Mesodermal cell (in vitro differentiated cells): ENCODE measurements around the gene MAN2A2.

Source experiments
- H3K27ac ChIP-seq: 2 replicates; pipeline ENCODE4 v1.7.0; 2013; ENCODE audit warnings: mild to moderate bottlenecking, low read depth, low read length, moderate library complexity; ENCODE audit not compliant: severe bottlenecking
- H3K36me3 ChIP-seq: 2 replicates; pipeline ENCODE4 v1.7.1; 2013; ENCODE audit warnings: mild to moderate bottlenecking, low read length, moderate library complexity; ENCODE audit not compliant: control insufficient read depth, insufficient read depth
- H3K4me1 ChIP-seq: one replicate; pipeline ENCODE4 v1.7.1; 2013; ENCODE audit warnings: mild to moderate bottlenecking, low read length; ENCODE audit not compliant: insufficient read depth, control insufficient read depth, poor library complexity, severe bottlenecking
- H3K4me3 ChIP-seq: 2 replicates; pipeline ENCODE4 v1.7.0; 2013; ENCODE audit warnings: low read length, control low read depth, mild to moderate bottlenecking; ENCODE audit not compliant: insufficient read depth, poor library complexity, severe bottlenecking; ENCODE audit errors: extremely low read depth
- H3K9me3 ChIP-seq: 2 replicates; pipeline ENCODE4 v1.7.1; 2013; ENCODE audit warnings: mild to moderate bottlenecking, low read length, moderate library complexity; ENCODE audit not compliant: control insufficient read depth
- WGBS, 2 experiments: methylation state at CpG; one replicate each; pipeline ENCODE4 v1.1.5; 2013; ENCODE audit warnings: missing lambda C conversion rate in 2 of 2; ENCODE audit not compliant: insufficient coverage in 2 of 2; 5-methylcytosine and 5-hydroxymethylcytosine counted together

The MAN2A2 gene

DNA sequence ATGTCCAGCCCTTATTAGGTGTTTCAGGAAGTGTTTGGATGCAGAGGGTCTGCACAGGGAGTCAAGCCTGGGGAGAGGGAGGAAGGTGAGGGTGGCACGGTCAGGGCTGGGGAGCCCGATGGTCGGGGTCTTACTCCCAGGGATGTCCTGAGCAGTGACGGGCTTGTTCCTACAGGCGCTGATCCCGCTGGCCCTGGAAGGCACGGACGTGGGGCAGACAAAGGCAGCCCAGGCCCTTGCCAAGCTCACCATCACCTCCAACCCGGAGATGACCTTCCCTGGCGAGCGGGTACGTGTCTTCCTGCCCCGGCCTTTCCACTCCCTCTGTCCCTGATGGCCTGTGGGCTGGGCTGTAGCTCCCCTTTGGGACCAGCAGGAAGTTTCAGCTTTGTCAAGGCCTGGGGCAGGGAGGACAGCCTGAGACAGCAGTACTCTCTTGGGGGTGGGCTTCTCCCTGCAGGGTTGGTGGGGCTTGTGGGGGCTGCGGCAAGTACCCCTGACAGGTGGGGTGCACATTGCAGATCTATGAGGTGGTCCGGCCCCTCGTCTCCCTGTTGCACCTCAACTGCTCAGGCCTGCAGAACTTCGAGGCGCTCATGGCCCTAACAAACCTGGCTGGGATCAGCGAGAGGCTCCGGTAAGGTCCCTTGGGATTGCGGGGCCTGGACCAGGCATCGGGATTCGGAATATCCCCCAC lies 47.0 kb downstream of the MAN2A2 start:
- no peak overlapping the region for H3K4me3 ChIP-seq
- 97 to 99% methylated on average over 21 to 23 of the region's 23 CpGs for WGBS, 2 experiments
- H3K36me3 ChIP-seq, result peaks cover 80% of the 10 kb centered on the region
- H3K9me3 ChIP-seq, result no peaks in the 10 kb centered on the region
- no peak overlapping the region for H3K27ac ChIP-seq
- no peaks in the 10 kb centered on the region for H3K4me1 ChIP-seq

DNA sequence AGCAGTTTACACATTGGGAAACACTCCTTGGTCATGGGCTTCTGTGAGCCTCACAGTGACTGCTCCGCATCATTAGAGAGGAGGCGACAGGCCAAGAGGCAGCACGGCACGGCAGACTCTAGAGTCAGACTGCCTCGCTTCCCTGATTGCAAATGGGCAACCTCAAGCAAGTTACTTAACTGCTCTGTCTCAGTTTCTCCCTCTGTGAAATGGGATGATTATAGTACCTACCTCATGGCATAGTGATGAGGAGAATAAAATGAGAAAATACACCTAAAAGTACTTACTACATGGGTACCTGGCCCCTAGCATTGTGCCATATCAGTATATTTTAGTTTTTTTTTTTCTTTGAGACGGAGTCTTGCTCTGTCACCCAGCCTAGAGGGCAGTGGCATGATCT lies 47.6 kb downstream of the MAN2A2 start:
- WGBS, 2 experiments, result 95 to 100% methylated on average over 2 to 3 of the region's 6 CpGs
- H3K27ac ChIP-seq, result no peak overlapping the region
- H3K9me3 ChIP-seq, result no peaks in the 10 kb centered on the region
- H3K4me3 ChIP-seq, result no peak overlapping the region
- H3K4me1 ChIP-seq, result peaks cover 2% of the 10 kb centered on the region
- H3K36me3 ChIP-seq, result peaks cover 76% of the 10 kb centered on the region

DNA sequence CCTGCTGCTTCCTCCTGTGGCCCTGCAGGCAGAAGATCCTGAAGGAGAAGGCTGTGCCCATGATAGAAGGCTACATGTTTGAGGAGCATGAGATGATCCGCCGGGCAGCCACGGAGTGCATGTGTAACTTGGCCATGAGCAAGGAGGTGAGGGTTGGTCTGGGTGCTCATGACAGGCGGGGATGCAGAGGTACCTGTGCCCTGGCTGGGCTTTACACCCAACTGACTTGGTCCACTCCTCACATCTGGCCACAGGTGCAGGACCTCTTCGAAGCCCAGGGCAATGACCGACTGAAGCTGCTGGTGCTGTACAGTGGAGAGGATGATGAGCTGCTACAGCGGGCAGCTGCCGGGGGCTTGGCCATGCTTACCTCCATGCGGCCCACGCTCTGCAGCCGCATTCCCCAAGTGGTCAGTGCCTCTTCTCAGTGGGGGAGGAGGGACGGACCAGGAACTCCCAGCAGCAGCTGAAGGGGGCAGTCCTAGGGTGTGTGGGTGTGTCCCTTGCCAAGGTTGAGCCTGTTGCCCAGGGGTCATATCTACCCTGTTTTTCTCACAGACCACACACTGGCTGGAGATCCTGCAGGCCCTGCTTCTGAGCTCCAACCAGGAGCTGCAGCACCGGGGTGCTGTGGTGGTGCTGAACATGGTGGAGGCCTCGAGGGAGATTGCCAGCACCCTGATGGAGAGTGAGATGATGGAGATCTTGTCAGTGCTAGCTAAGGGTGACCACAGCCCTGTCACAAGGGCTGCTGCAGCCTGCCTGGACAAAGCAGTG lies 50.0 kb downstream of the MAN2A2 start:
- Histone ChIP-seq H3K27ac (no peak overlapping the region), H3K4me1 (peaks cover 12% of the 10 kb centered on the region), H3K4me3 (no peak overlapping the region), H3K9me3 (no peaks in the 10 kb centered on the region), H3K36me3 (peaks cover 59% of the 10 kb centered on the region)
- WGBS, 2 experiments, result 94 to 98% methylated on average over 8 to 13 of the region's 14 CpGs

DNA sequence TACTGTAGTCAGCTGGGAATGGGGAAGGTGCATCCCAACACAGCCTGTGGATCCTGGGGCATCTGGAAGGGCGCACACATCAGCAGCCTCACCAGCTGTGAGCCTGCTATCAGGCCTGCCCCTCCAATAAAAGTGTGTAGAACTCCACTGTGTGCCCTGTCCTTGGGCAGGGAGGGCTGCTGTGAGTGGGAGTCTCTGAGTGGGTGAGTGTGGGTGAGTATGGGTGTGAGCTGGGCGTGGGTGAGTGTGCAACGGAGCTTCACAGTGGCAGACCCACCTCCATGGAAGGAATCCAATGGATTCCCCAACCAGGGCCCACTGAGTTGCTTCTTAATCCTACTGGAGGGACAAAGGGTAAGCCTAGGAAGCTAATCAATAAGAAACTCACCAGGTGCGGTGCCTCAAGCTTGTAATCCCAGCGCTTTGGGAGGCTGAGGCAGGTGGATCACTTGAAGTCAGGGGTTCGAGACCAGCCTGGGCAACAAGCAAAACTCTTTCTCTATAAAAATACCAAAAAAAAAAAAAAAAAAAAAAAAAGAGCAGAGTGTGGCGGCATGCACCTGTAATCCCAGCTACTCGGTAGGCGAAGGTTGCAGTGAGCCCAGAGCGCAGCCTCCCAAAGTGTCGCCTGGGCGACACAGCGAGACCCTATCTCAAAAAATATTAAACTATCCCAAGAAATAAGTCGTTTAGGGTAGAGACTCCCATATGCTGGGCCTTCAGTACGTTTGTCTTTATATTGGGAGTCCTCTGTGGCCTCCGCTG lies 51.0 kb downstream of the MAN2A2 start:
- 83 to 88% methylated on average over 7 to 9 of the region's 16 CpGs for WGBS, 2 experiments
- Histone ChIP-seq H3K36me3 (peaks cover 50% of the 10 kb centered on the region), H3K4me1 (peaks cover 12% of the 10 kb centered on the region), H3K9me3 (no peaks in the 10 kb centered on the region), H3K4me3 (no peak overlapping the region), H3K27ac (peak overlapping the region; percentile 87)

DNA sequence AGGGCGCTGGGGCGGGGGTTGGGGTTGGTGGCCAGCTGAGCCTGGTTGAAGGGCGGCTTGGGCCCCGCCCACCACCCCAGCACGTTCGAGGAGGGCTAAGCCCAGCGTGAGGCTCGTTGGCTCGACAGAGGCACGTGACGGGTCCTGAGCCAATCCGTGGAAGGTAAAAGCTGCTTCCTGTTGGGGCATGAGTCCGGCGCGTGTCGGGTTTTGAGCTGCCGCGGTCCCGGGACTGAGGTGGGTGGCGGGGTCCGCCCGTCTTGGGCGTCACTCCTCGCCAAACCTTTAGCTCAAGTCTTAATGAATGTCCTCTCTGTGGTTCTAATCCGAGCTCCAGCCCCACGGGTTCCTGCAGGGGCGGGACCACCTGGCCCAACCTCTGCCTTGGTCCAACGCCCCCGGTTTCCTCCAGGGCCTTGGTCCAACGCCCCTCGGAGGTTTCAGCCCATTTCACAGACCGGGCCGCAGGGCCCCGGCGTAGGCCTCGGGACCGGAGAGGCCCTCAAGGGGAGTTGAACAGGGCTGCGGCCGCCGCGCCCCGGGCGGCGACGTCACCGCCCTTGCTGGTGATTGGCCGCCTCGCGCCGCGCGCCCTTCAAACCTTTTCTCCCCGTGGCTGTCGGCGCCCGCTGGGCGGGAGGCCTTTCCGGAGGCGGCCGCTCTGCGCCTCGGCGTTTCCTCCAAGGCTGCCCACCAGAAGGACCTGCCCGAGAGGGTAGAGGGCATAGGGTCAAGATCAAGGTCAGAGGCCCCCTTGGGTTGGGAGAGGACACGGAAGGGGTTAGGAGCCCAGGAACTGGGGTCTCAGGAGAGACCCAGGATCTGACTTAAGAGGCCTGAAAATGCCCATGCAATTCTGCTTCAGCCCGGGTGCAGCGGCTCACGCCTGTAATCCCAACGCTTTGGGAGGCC lies 51.9 kb downstream of the MAN2A2 start, which contains the start of gene RCCD1:
TSS of gene RCCD1 (plus strand) at position 173 of the 912 bp plus-strand sequence. CDS start 1,851 bp downstream, outside the sequence.
- WGBS, 2 experiments, result 8 to 19% methylated on average over 50 to 58 of the region's 69 CpGs
- H3K27ac ChIP-seq, result peak within 1 kb of the TSS; percentile 87

DNA sequence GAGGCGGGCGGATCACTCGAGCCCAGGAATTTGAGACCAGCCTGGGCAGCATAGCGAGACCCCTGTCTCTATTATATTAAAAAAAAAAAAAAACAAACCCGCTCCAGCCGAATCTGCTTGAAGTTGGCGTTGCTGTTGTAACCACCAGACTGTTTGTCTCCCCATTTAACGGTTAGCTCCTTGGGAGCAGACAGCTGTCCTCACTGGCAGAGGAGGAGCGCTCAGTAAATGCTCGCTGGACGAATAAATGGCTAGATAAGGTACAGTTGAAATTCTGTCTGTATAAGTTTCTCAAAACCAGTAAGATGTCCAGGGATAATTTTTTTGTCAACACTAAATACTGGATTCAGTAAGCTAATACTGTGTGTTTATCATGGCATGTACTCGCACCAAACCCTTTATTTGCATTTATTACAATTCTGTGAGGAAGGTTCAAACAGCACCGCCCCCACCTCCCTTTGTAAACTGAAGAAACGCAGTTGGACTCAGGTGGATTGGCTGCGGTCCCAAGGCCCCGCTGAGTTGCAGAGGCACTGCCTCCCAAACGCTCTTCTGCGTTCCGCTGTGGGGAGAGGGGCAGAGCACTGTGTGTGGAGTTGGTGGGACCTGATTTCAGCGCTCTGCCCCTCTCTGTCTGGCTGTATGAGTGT lies 52.6 kb downstream of the MAN2A2 start:
- peaks cover 12% of the 10 kb centered on the region for H3K4me1 ChIP-seq
- peak overlapping the region; percentile 51 for H3K4me3 ChIP-seq
- H3K9me3 ChIP-seq, result no peaks in the 10 kb centered on the region
- WGBS, 2 experiments, result 89 to 92% methylated on average over 10 of the region's 20 CpGs
- no peak overlapping the region for H3K27ac ChIP-seq
- peaks cover 44% of the 10 kb centered on the region for H3K36me3 ChIP-seq

More for the DNA sequence above, 51.9 kb downstream of the MAN2A2 start, which contains the start of gene RCCD1:
- H3K4me3 ChIP-seq, result peak within 1 kb of the TSS; percentile 51
- peaks cover 12% of the 10 kb centered on the region for H3K4me1 ChIP-seq
- peaks cover 44% of the 10 kb centered on the region for H3K36me3 ChIP-seq
- H3K9me3 ChIP-seq, result no peaks in the 10 kb centered on the region

DNA sequence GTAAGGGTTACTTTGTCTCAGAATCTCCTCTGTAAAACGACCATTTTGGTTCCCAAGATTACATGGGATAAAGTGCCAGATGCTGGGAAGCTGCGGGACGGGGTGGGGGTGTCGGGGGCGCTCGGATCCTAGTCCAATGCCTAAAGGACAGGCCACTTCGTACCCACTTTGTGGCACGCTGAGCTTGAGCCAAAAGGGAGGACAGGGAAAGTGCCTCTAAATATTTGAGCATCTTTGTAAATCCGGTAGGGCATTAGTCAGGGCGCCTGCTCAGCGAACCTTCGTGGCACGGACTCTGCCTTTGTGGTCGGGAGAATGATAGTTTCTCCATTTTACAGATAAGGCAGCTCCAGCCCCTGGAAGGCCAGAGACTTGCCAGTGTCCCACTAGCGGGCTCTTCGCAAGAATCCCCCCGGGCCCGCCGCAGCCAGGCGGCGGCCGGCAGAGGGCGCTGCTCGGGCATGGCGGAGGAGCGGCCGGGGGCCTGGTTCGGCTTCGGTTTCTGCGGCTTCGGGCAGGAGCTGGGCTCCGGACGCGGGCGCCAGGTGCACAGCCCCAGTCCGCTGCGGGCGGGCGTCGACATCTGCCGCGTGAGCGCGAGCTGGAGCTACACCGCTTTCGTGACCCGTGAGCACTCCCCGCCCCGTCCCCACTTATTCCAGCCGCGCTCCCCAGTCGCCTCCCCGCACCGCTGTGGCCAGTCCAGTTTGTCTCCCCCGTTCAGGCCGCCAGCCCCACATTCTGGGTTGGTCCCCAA lies 53.4 kb downstream of the MAN2A2 start:
- Histone ChIP-seq H3K27ac (no peak overlapping the region), H3K4me3 (peak overlapping the region; percentile 53), H3K36me3 (peaks cover 43% of the 10 kb centered on the region), H3K4me1 (peaks cover 12% of the 10 kb centered on the region), H3K9me3 (no peaks in the 10 kb centered on the region)
- WGBS, 2 experiments, result 14 to 16% methylated on average over 47 to 53 of the region's 56 CpGs

DNA sequence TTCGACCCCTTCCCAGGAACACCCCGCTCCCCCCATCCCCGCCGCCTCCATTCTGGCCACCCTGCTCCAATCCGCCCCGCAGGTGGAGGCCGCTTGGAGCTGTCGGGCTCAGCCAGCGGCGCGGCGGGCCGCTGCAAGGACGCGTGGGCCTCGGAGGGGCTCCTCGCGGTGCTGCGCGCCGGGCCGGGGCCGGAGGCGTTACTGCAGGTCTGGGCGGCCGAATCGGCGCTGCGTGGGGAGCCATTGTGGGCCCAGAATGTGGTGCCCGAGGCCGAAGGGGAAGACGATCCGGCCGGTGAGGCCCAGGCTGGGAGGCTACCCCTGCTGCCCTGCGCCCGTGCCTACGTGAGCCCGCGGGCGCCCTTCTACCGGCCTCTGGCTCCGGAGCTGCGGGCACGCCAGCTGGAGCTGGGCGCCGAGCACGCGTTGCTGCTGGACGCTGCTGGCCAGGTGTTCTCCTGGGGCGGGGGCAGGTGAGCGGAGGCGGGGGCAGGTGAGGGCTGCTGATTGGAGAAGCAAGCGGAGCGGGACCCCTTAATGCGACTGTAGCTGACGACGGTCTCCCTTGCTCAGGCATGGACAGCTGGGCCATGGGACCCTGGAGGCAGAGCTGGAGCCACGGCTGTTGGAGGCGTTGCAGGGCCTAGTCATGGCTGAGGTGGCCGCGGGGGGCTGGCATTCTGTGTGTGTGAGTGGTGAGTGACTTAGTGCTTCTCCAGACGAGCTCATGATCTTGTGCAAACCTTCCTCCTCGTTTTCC lies 54.1 kb downstream of the MAN2A2 start:
- H3K4me1 ChIP-seq, result peaks cover 12% of the 10 kb centered on the region
- H3K27ac ChIP-seq, result no peak overlapping the region
- H3K4me3 ChIP-seq, result peak overlapping the region; percentile 53
- H3K36me3 ChIP-seq, result peaks cover 43% of the 10 kb centered on the region
- no peaks in the 10 kb centered on the region for H3K9me3 ChIP-seq
- WGBS, 2 experiments, result 28% methylated on average over 30 to 47 of the region's 63 CpGs

DNA sequence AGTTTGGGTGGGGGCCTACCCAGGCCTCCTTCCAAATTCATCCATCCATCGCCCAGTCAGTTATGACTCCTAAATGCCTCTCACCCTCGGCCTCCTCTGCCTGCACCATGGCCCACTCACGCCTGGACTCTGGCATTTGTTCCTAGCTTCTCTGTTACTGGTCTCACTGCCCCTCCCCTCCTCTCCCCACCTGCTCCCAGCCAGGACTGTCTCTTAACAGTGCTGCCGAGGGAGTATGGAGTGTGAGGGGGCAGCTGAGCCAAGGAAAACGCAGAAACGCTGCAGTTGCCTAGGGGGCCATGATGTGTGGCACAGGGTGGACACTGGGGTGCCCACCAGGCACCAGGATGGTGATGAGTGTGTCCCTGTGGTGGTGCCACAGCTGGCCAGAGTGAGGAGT lies 54.7 kb downstream of the MAN2A2 start:
- H3K4me1 ChIP-seq, result peaks cover 12% of the 10 kb centered on the region
- no peaks in the 10 kb centered on the region for H3K9me3 ChIP-seq
- H3K4me3 ChIP-seq, result peak overlapping the region; percentile 53
- H3K27ac ChIP-seq, result no peak overlapping the region
- WGBS, 2 experiments, result 90 to 92% methylated on average over 3 of the region's 6 CpGs
- peaks cover 41% of the 10 kb centered on the region for H3K36me3 ChIP-seq
